ENCODE measurements around the gene TIE1. TPM values are rescaled to one million over a fixed set of nuclear protein-coding genes. Genes with fewer than 3 reads are reported as not detected.

Gene TIE1
- polyA plus RNA-seq, 1 experiment: not detected

DNA sequence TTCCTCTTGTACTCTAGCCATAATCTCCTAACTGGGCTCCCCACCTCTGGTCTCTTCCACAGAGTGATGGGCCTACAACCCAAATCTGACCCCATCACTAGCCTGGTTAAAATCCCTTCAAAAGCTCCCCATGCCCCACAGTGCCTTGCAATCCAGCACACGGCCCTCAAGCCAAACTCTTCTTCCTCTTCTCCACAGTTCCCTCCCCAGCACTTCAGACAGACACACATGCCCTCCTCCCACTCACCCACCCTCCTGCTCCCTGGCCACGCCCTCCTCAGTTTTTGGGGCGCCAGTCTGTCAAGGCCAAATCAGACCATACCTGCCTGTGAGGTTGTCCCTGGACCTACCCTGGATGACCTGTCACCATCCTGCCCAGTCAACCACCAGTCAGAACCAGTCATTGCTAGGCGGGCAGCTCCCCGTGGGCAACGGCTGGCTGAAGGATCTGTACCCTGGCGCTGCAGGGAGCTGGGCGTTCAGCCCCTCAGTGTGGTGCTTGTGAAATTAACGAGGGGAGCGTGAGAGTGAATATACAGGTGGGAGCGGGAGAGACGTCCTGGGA, 16.2 kb upstream of the TIE1 start:
- Histone ChIP-seq H3K36me3 (ENCODE audit: control insufficient read depth, insufficient read depth, low read length) (no peaks in the 10 kb centered on the region), H3K27me3 (ENCODE audit: control insufficient read depth, insufficient read depth, low read length) (peaks cover 5% of the 10 kb centered on the region), H3K4me3 (ENCODE audit: low read depth, low read length) (no peak overlapping the region)
- POLR2A ChIA-PET: no interaction called here
- DNase-seq (ENCODE audit: low read depth): no peak
- TF ChIP-seq, protein P1, sequence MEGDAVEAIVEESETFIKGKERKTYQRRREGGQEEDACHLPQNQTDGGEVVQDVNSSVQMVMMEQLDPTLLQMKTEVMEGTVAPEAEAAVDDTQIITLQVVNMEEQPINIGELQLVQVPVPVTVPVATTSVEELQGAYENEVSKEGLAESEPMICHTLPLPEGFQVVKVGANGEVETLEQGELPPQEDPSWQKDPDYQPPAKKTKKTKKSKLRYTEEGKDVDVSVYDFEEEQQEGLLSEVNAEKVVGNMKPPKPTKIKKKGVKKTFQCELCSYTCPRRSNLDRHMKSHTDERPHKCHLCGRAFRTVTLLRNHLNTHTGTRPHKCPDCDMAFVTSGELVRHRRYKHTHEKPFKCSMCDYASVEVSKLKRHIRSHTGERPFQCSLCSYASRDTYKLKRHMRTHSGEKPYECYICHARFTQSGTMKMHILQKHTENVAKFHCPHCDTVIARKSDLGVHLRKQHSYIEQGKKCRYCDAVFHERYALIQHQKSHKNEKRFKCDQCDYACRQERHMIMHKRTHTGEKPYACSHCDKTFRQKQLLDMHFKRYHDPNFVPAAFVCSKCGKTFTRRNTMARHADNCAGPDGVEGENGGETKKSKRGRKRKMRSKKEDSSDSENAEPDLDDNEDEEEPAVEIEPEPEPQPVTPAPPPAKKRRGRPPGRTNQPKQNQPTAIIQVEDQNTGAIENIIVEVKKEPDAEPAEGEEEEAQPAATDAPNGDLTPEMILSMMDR (IDR thresholded peaks at IDR 0.05; ENCODE audit: insufficient read depth, low read depth, low read length): no peak
- CTCF ChIA-PET: interaction anchor here (1.0 kb wide), 1 partner anchor 45 kb away, joined by 3 read pairs; no protein-coding TSS in a partner anchor

DNA sequence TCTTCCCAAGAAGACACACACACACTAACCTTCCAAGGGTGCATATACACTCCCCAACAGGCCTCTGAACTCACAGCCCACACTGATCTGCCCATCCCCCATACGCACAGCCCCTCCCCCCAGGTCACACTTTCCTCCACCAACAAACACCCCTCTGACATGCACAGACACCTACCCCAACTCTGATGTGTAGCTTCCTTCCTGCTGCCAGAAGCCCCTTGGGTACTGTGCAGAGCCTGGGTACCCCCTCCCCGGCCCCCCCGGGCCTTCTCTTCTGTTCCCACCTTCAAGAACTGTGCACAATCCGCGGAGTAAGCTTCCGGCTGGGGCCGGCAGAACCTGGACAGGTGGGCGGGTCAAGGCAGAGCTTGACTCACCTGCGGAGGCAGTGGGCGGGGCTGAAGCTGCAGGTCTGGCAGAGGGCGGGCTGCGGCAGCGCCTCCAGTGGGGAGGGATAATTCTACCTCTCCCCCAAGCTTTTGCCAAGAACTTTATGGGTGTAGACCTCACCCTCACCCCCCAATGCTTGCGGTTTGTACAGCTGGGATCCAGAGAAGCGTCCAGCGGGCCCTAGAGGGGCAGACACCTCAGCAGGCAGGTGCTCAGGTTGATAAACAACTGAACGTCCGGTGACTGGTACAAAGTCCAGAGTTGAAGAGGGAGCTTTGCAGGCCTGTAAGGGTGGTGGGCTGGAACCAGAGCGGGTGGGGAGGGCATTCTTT, 15.4 kb upstream of the TIE1 start, which contains the start of gene C1orf210:
Gene C1orf210 (minus strand): TSS at position 313 of the 722 bp plus-strand sequence. CDS start 2,311 bp downstream, outside the sequence.
- H3K4me3 ChIP-seq (ENCODE audit: low read depth, low read length): no peak within 1 kb of the TSS
- TF ChIP-seq, protein P1 (IDR thresholded peaks at IDR 0.05; ENCODE audit: insufficient read depth, low read depth, low read length): 0 out of 2 replicates have a peak, but pooled peaks have one; percentile 7
- CTCF ChIA-PET: interaction anchor here (0.7 to 1.2 kb wide), 2 partner anchors 9 to 73 kb away, joined by 4 to 5 read pairs; partner anchors contain the start of gene CDC20
- H3K36me3 ChIP-seq (ENCODE audit: control insufficient read depth, insufficient read depth, low read length): no peaks in the 10 kb centered on the region
- POLR2A ChIA-PET: no interaction called here
- peaks cover 5% of the 10 kb centered on the region for H3K27me3 ChIP-seq (ENCODE audit: control insufficient read depth, insufficient read depth, low read length)
- no peak for DNase-seq (ENCODE audit: low read depth)

DNA sequence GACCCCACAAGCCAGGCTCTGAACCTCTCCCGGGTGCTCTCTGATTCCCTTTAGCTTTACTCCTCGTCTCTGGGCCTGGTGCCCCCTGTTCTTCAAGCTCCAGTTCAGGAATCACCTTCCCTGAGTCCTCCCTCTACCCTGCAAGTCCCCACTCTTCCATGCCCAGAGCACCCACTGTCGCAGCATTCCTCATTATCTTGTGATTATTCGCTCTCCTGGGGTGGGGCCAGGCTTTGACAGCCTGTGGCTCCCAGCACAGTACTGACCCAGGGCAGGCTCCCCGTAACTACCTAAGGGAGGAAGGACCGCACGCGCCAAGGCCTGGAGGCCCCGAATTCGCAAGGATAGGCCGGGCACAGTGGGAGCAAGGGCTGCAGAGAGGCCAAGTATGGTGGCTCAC, 14.7 kb upstream of the TIE1 start:
- TF ChIP-seq, protein P1 (IDR thresholded peaks at IDR 0.05; ENCODE audit: insufficient read depth, low read depth, low read length): no peak
- ChIA-PET POLR2A (no interaction called here), CTCF (interaction anchor here (0.7 to 1.2 kb wide), 2 partner anchors 10 to 73 kb away, joined by 4 to 5 read pairs; partner anchors contain the start of gene CDC20)
- H3K4me3 ChIP-seq (ENCODE audit: low read depth, low read length): no peak overlapping the region
- no peaks in the 10 kb centered on the region for H3K36me3 ChIP-seq (ENCODE audit: control insufficient read depth, insufficient read depth, low read length)
- H3K27me3 ChIP-seq (ENCODE audit: control insufficient read depth, insufficient read depth, low read length): peaks cover 5% of the 10 kb centered on the region
- no peak for DNase-seq (ENCODE audit: low read depth)

DNA sequence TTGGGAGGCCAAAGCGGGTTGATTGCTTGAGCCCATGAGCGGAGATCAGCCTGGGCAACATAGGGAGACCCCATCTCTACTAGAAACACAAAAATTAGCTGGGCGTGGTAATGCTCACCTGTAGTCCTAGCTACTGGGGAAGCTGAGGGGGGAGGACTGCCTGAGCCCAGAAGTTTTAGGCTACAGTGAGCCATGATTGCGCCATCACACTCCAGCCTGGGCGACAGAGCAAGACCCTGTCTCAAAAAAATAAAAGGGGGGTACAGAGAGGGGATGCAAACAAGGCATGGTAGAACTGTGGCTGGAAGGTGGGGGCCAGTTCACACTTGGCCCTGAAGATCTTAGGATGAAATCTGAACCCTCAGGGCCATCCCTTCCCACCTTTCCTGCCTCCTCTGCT, 14.2 kb upstream of the TIE1 start:
- POLR2A ChIA-PET: no interaction called here
- peaks cover 5% of the 10 kb centered on the region for H3K27me3 ChIP-seq (ENCODE audit: control insufficient read depth, insufficient read depth, low read length)
- H3K4me3 ChIP-seq (ENCODE audit: low read depth, low read length): no peak overlapping the region
- TF ChIP-seq, protein P1 (IDR thresholded peaks at IDR 0.05; ENCODE audit: insufficient read depth, low read depth, low read length): no peak
- DNase-seq (ENCODE audit: low read depth): no peak
- no peaks in the 10 kb centered on the region for H3K36me3 ChIP-seq (ENCODE audit: control insufficient read depth, insufficient read depth, low read length)
- CTCF ChIA-PET: interaction anchor here (1.2 kb wide), 1 partner anchor 11 kb away, joined by 4 read pairs; no protein-coding TSS in a partner anchor

DNA sequence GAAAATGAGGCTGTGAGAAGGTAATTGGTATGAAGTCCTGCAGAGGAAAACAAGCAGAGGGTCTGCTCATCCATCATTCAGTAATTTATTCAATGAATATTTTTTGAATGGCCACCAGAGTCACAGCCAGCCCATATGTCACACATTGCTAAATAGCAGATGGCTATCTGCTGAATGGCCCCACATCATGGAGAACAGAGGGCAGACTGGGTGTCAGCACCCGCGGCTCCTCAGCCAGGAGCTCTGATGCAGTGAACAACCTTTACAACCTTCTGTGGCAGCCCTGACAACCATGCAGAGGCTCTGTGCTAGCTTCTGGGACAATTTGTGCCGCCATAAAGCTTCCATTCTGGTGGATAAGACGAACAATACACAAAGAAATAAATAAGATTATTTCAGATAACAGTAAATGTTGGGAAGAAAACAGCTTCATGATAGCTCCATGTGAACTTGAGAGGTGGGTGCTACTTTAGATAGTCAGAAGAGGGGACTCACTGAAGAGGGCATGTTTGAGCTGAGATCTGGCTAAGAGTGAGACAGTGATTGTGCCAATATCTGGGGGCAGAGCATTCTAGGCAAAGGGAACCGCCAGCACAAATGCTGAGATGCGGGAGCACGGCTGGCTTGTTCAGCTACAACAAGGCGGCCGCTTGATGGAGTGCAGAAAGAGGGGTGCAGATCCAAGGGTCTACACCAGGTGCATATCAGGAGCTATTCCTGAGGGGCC, 12.6 kb upstream of the TIE1 start:
- TF ChIP-seq, protein P1 (IDR thresholded peaks at IDR 0.05; ENCODE audit: insufficient read depth, low read depth, low read length): no peak
- ChIA-PET POLR2A (no interaction called here), CTCF (no interaction called here)
- no peak overlapping the region for H3K4me3 ChIP-seq (ENCODE audit: low read depth, low read length)
- no peaks in the 10 kb centered on the region for H3K36me3 ChIP-seq (ENCODE audit: control insufficient read depth, insufficient read depth, low read length)
- no peak for DNase-seq (ENCODE audit: low read depth)
- H3K27me3 ChIP-seq (ENCODE audit: control insufficient read depth, insufficient read depth, low read length): peaks cover 5% of the 10 kb centered on the region

Data from BJ (cell line).